DMS153 (cell line): ENCODE results near the gene PIP5K1B.
A peak's percentile ranks its signal among the peaks of the same experiment; 100 is the strongest.

Experiments
- DNase-seq: peaks from one replicate; lab custom pipeline; 2025; lab: John Stamatoyannopoulos, UW

The PIP5K1B gene

GRCh38 chr9:68738358-68738757, 33.3 kb downstream of the PIP5K1B start:
- no peak for DNase-seq

GRCh38 chr9:68739621-68740174, 34.7 kb downstream of the PIP5K1B start:
- DNase-seq = no peak

- peak; percentile 42 for DNase-seq
Observed at GRCh38 chr9:68740561-68740960, 35.5 kb downstream of the PIP5K1B start.

GRCh38 chr9:68741234-68741633, 36.2 kb downstream of the PIP5K1B start:
- no peak for DNase-seq

- DNase-seq = no peak
Observed at GRCh38 chr9:68741704-68742332, 36.8 kb downstream of the PIP5K1B start.

GRCh38 chr9:68742333-68742730, 37.3 kb downstream of the PIP5K1B start:
- DNase-seq = no peak

- DNase-seq = no peak
Observed at GRCh38 chr9:68744426-68744825, 39.4 kb downstream of the PIP5K1B start.

- DNase-seq = no peak
Observed at GRCh38 chr9:68746525-68746924, 41.5 kb downstream of the PIP5K1B start.

- DNase-seq = no peak
Observed at GRCh38 chr9:68747043-68747533, 42.0 kb downstream of the PIP5K1B start.

GRCh38 chr9:68749135-68749534, 44.1 kb downstream of the PIP5K1B start:
- DNase-seq = no peak

GRCh38 chr9:68749579-68750159, 44.6 kb downstream of the PIP5K1B start:
- no peak for DNase-seq

- no peak for DNase-seq
Observed at GRCh38 chr9:68750255-68750654, 45.2 kb downstream of the PIP5K1B start.

- DNase-seq = no peak
Observed at GRCh38 chr9:68750786-68751185, 45.7 kb downstream of the PIP5K1B start.

- no peak for DNase-seq
Observed at GRCh38 chr9:68751556-68751955, 46.5 kb downstream of the PIP5K1B start.

- no peak for DNase-seq
Observed at GRCh38 chr9:68755051-68755450, 50.0 kb downstream of the PIP5K1B start.

GRCh38 chr9:68755752-68756151, 50.7 kb downstream of the PIP5K1B start:
- no peak for DNase-seq

- no peak for DNase-seq
Observed at GRCh38 chr9:68759981-68760673, 55.1 kb downstream of the PIP5K1B start.

GRCh38 chr9:68760674-68761333, 55.8 kb downstream of the PIP5K1B start:
- no peak for DNase-seq

- DNase-seq = peak; percentile 38
Observed at GRCh38 chr9:68762570-68762969, 57.5 kb downstream of the PIP5K1B start.

- no peak for DNase-seq
Observed at GRCh38 chr9:68763104-68763503, 58.1 kb downstream of the PIP5K1B start.

GRCh38 chr9:68768619-68769018, 63.6 kb downstream of the PIP5K1B start:
- no peak for DNase-seq

- DNase-seq = no peak
Observed at GRCh38 chr9:68769852-68770251, 64.8 kb downstream of the PIP5K1B start.
